ENCODE measurements around the gene C1orf53. TPM values are rescaled to one million over a fixed set of nuclear protein-coding genes. Genes with fewer than 3 reads are reported as not detected.

C1orf53 gene
- total RNA-seq, 1 experiment from 2014 or later = 0.33 TPM

GRCh38 chr1:197862221-197862620 is 40.2 kb upstream of the C1orf53 start (continued):
- TF ChIP-seq, protein P1, sequence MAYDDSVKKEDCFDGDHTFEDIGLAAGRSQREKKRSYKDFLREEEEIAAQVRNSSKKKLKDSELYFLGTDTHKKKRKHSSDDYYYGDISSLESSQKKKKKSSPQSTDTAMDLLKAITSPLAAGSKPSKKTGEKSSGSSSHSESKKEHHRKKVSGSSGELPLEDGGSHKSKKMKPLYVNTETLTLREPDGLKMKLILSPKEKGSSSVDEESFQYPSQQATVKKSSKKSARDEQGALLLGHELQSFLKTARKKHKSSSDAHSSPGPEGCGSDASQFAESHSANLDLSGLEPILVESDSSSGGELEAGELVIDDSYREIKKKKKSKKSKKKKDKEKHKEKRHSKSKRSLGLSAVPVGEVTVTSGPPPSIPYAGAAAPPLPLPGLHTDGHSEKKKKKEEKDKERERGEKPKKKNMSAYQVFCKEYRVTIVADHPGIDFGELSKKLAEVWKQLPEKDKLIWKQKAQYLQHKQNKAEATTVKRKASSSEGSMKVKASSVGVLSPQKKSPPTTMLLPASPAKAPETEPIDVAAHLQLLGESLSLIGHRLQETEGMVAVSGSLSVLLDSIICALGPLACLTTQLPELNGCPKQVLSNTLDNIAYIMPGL (CRISPR knock-in tag; IDR thresholded peaks at IDR 0.05) = no peak
- no peak for TF ChIP-seq ETV6 (CRISPR knock-in tag; IDR thresholded peaks at IDR 0.05)

DNA sequence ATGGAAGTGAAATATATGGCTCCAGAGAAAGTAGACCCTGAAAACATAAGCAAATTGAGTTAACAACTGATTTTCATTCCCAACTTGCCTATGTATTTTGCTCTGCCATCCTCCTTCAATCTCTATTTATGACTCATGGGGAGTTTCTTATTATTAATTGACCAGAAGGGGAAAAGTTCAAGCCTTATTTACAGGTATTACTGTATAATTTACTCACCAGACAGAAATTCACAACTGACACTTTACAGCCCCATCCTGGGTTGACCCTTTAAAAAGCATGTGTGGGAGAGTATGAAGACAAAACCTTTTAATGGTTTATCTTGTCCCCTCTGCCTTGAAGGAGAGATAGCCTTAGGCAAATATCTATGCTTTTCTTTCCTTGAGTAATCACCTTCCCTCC is 39.8 kb upstream of the C1orf53 start:
- H3K27me3 Mint-ChIP-seq (ENCODE audit: low read depth) = no peaks in the 10 kb centered on the region; the same call in 1 of the 2 replicates
- H3K4me1 Mint-ChIP-seq = peaks cover 11% of the 10 kb centered on the region
- ATAC-seq = no peak
- peaks cover 4% of the 10 kb centered on the region for H3K9me3 Mint-ChIP-seq
- ChIA-PET POLR2A (no interaction called here), CTCF (interaction anchor here (0.5 kb wide), 1 partner anchor 94 kb away, joined by 3 read pairs; no protein-coding TSS in a partner anchor)
- H3K36me3 Mint-ChIP-seq = no peaks in the 10 kb centered on the region
- TF ChIP-seq, protein P2, sequence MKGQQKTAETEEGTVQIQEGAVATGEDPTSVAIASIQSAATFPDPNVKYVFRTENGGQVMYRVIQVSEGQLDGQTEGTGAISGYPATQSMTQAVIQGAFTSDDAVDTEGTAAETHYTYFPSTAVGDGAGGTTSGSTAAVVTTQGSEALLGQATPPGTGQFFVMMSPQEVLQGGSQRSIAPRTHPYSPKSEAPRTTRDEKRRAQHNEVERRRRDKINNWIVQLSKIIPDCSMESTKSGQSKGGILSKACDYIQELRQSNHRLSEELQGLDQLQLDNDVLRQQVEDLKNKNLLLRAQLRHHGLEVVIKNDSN (CRISPR knock-in tag; IDR thresholded peaks at IDR 0.05) = no peak
- TF ChIP-seq ZBTB43 (CRISPR knock-in tag; IDR thresholded peaks at IDR 0.05) (no peak), OVOL2 (CRISPR knock-in tag; IDR thresholded peaks at IDR 0.05; ENCODE audit: borderline replicate concordance) (no peak), ESRRA (CRISPR knock-in tag; IDR thresholded peaks at IDR 0.05; ENCODE audit: borderline replicate concordance) (no peak), JUN (CRISPR knock-in tag; IDR thresholded peaks at IDR 0.05) (no peak), STAT6 (CRISPR knock-in tag; conservative IDR thresholded peaks at IDR 0.05; ENCODE audit: low read depth) (no peak), GRHL2 (CRISPR knock-in tag; IDR thresholded peaks at IDR 0.05; ENCODE audit: insufficient replicate concordance, severe bottlenecking) (no peak)
- TF ChIP-seq, protein P3, sequence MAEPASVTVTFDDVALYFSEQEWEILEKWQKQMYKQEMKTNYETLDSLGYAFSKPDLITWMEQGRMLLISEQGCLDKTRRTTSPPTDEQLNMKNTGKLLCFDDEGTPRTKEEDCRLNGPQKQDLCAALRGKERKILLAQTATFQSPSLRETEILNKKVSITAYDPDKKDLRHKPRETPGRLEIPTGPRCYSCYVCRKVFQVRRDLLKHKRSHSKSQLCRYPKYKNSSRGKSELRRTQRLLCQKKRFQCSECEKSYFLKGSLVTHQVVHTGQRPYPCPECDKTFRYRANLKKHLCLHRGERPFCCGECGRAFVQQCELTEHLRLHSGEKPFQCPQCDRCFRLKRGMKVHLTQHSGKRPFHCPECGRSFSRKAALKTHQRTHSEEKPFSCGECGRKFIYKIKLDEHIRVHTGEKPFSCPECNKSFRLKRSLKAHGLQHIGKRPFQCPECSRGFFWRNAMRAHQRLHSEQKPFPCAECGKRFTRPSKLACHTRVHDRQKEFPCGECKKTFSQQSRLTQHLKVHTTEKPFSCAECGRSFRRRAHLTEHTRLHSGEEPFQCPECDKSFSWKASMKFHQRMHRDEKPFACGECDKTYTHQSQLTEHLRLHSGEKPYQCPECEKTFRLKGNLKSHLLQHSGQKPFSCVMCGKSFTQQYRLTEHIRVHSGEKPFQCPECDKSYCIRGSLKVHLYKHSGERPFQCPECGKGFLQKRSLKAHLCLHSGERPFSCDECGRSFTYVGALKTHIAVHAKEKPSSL (CRISPR knock-in tag; conservative IDR thresholded peaks at IDR 0.05) = no peak
- TF ChIP-seq, protein P4, sequence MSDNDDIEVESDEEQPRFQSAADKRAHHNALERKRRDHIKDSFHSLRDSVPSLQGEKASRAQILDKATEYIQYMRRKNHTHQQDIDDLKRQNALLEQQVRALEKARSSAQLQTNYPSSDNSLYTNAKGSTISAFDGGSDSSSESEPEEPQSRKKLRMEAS (CRISPR knock-in tag; IDR thresholded peaks at IDR 0.05) = no peak
- H3K27ac Mint-ChIP-seq = no peak overlapping the region
- no peak overlapping the region for H3K4me3 Mint-ChIP-seq
- no peak for DNase-seq (ENCODE audit: low spot score)

DNA sequence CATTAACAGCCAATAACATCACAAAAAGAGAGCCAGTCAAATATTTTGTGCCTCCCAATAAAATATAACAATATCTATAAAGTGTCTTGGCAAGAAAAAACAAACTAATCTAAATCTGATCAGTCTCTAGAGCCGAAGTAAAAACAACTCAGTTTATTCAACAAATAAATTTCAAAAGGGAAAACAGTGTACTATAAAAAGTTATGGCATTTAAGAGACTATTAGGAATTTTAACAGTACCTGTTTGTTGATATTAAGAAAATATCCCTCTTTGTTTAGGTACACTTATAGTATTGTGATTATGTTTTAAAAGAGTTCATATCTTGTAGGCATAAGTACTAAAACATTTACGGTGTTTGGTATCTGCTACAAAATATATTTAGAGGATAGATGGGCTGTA is 36.6 kb upstream of the C1orf53 start:
- DNase-seq (ENCODE audit: low spot score) (no peak), ATAC-seq (no peak)
- Mint-ChIP-seq H3K27me3 (ENCODE audit: low read depth) (no peaks in the 10 kb centered on the region; the same call in 1 of the 2 replicates), H3K27ac (no peak overlapping the region), H3K4me1 (peaks cover 20% of the 10 kb centered on the region), H3K9me3 (no peaks in the 10 kb centered on the region; the same call in 1 of the 2 replicates), H3K4me3 (no peak overlapping the region), H3K36me3 (no peaks in the 10 kb centered on the region)
- ChIA-PET CTCF (no interaction called here), POLR2A (no interaction called here)
- TF ChIP-seq ZNF232 (CRISPR knock-in tag; IDR thresholded peaks at IDR 0.05) = no peak
- TF ChIP-seq, protein P4 (CRISPR knock-in tag; IDR thresholded peaks at IDR 0.05) = no peak
- TF ChIP-seq, protein P1 (CRISPR knock-in tag; IDR thresholded peaks at IDR 0.05) = no peak
- TF ChIP-seq ZNF263 (CRISPR knock-in tag; IDR thresholded peaks at IDR 0.05; ENCODE audit: low read depth) = no peak

Measured in WTC11 (cell line).